ENCODE measurements around the gene PTK6. TPM values are rescaled to one million over a fixed set of nuclear protein-coding genes. Genes with fewer than 3 reads are reported as not detected.
A peak's percentile ranks its signal among the peaks of the same experiment; 100 is the strongest.

Gene PTK6
- total and polyA plus RNA-seq, 2 of the 13 experiments (the other 11 are each of a cell fraction or from before 2014, with no cell fraction given): 0.08 TPM; not detected in 1

GRCh38 chr20:63519668-63520503 lies 17.3 kb downstream of the PTK6 start (continued):
- TF ChIP-seq MXD1 (CRISPR knock-in tag; IDR thresholded peaks at IDR 0.05) (0 out of 2 replicates have a peak, but pooled peaks have one; percentile 21), MAFG (CRISPR knock-in tag; IDR thresholded peaks at IDR 0.05) (0 out of 2 replicates have a peak, but pooled peaks have one; percentile 24), ZSCAN21 (CRISPR knock-in tag; IDR thresholded peaks at IDR 0.05; ENCODE audit: borderline replicate concordance) (0 out of 2 replicates have a peak, but pooled peaks have one; percentile 30), ATF1 (CRISPR knock-in tag; IDR thresholded peaks at IDR 0.05) (no peak), ZBTB26 (CRISPR knock-in tag; IDR thresholded peaks at IDR 0.05; ENCODE audit: borderline replicate concordance) (no peak), MTA1 (CRISPR knock-in tag; IDR thresholded peaks at IDR 0.05; ENCODE audit: borderline replicate concordance) (no peak), ZNF879 (CRISPR knock-in tag; IDR thresholded peaks at IDR 0.05) (0 out of 2 replicates have a peak, but pooled peaks have one; percentile 33), ARHGAP35 (CRISPR knock-in tag; IDR thresholded peaks at IDR 0.05; ENCODE audit: borderline replicate concordance) (0 out of 2 replicates have a peak, but pooled peaks have one; percentile 5), ZNF101 (CRISPR knock-in tag; IDR thresholded peaks at IDR 0.05; ENCODE audit: borderline replicate concordance, low read depth) (no peak), ZNF318 (CRISPR knock-in tag; IDR thresholded peaks at IDR 0.05) (no peak), MEF2D (CRISPR knock-in tag; IDR thresholded peaks at IDR 0.05) (no peak), BORCS8-MEF2B (CRISPR knock-in tag; IDR thresholded peaks at IDR 0.05) (no peak), ZBTB4 (CRISPR knock-in tag; IDR thresholded peaks at IDR 0.05; ENCODE audit: borderline replicate concordance) (no peak), RCOR2 (CRISPR knock-in tag; IDR thresholded peaks at IDR 0.05) (no peak)

All from HepG2 (cell line).